ENCODE measurements around the gene RCSD1. TPM values are rescaled to one million over a fixed set of nuclear protein-coding genes. Genes with fewer than 3 reads are reported as not detected.

Gene RCSD1
- polyA plus RNA-seq, 3 donors, result 116 to 218 (median 216) TPM

GRCh38 chr1:167663002-167663772, 33.2 kb downstream of the RCSD1 start:
- H4K20me1 ChIP-seq (ENCODE audit: insufficient read depth, low read length), result peaks cover 100% of the 10 kb centered on the region
- H3K4me3 Mint-ChIP-seq, result no peak overlapping the region
- H3K9me3 ChIP-seq (replicated peaks in 1 of 2; ENCODE audit: control insufficient read depth in 1 of 2, insufficient read depth in 1 of 2, low read length in 2 of 2), result no peaks in the 10 kb centered on the region
- H3K4me3 ChIP-seq (replicated peaks in 1 of 3; ENCODE audit: low read depth in 2 of 3, low read length in 3 of 3), result no peak overlapping the region
- no peak overlapping the region for H3K9ac ChIP-seq (ENCODE audit: insufficient read depth, low read length, poor library complexity, severe bottlenecking)
- H2AFZ ChIP-seq (ENCODE audit: insufficient read depth, low read depth, low read length, poor library complexity, severe bottlenecking), result no peak overlapping the region
- H3K36me3 ChIP-seq (replicated peaks in 1 of 2; ENCODE audit: control insufficient read depth in 1 of 2, insufficient read depth in 2 of 2, low read length in 2 of 2), result peaks cover 37 to 84% of the 10 kb centered on the region in 2 donors
- H3K79me2 ChIP-seq (ENCODE audit: insufficient read depth, low read length), result peaks cover 100% of the 10 kb centered on the region
- peaks cover 43 to 60% of the 10 kb centered on the region in 2 donors for H3K4me1 ChIP-seq (ENCODE audit: control insufficient read depth in 1 of 2, insufficient read depth in 2 of 2, low read length in 2 of 2)
- intact Hi-C loops (cut with micrococcal nuclease), result no loop called here
- H3K4me1 Mint-ChIP-seq, result peaks cover 85% of the 10 kb centered on the region
- peak overlapping the region in 6 of 7 donors; percentile 3 to 85 (median 64) for H3K27ac Mint-ChIP-seq
- peaks cover 65 to 80% of the 10 kb centered on the region in 2 donors for H3K36me3 Mint-ChIP-seq
- TF ChIP-seq CTCF (IDR thresholded peaks at IDR 0.05), result no peak
- H3K27ac ChIP-seq (ENCODE audit: low read depth in 1 of 2, low read length in 2 of 2), result peak overlapping the region in 1 of 2 donors; percentile 54
- no peak overlapping the region for H3K4me2 ChIP-seq (replicated peaks; ENCODE audit: extremely low read depth, low read length, poor library complexity, severe bottlenecking)
- DNase-seq, result peak in 1 of 3 donors; percentile 29
- peaks cover 0 to 1% (median 0%) of the 10 kb centered on the region in 7 donors for H3K9me3 Mint-ChIP-seq
- no peaks in the 10 kb centered on the region for H3K27me3 ChIP-seq (ENCODE audit: control insufficient read depth in 2 of 2, insufficient read depth in 2 of 2, low read length in 2 of 2)
- no peaks in the 10 kb centered on the region for H3K27me3 Mint-ChIP-seq (ENCODE audit: low read depth in 3 of 3)
- 74% methylated on average over 6 of the region's 8 CpGs for WGBS (ENCODE audit: insufficient coverage)

GRCh38 chr1:167665469-167665868, 35.4 kb downstream of the RCSD1 start:
- peak overlapping the region in 1 of 7 donors; percentile 75 for H3K27ac Mint-ChIP-seq
- H3K9me3 ChIP-seq (replicated peaks in 1 of 2; ENCODE audit: control insufficient read depth in 1 of 2, insufficient read depth in 1 of 2, low read length in 2 of 2), result no peaks in the 10 kb centered on the region
- peaks cover 100% of the 10 kb centered on the region for H4K20me1 ChIP-seq (ENCODE audit: insufficient read depth, low read length)
- peaks cover 84% of the 10 kb centered on the region for H3K4me1 Mint-ChIP-seq
- no peak overlapping the region for H3K9ac ChIP-seq (ENCODE audit: insufficient read depth, low read length, poor library complexity, severe bottlenecking)
- H3K36me3 Mint-ChIP-seq, result peaks cover 65 to 74% of the 10 kb centered on the region in 2 donors
- DNase-seq, result no peak
- H3K4me3 Mint-ChIP-seq, result no peak overlapping the region
- no peaks in the 10 kb centered on the region for H3K27me3 Mint-ChIP-seq (ENCODE audit: low read depth in 3 of 3)
- H3K4me3 ChIP-seq (replicated peaks in 1 of 3; ENCODE audit: low read depth in 2 of 3, low read length in 3 of 3), result no peak overlapping the region
- H3K4me1 ChIP-seq (ENCODE audit: control insufficient read depth in 1 of 2, insufficient read depth in 2 of 2, low read length in 2 of 2), result peaks cover 48 to 60% of the 10 kb centered on the region in 2 donors
- H3K27ac ChIP-seq (ENCODE audit: low read depth in 1 of 2, low read length in 2 of 2), result no peak overlapping the region
- intact Hi-C loops (cut with micrococcal nuclease), result no loop called here
- WGBS (ENCODE audit: insufficient coverage), result 100% methylated on average over 1 of the region's 4 CpGs
- TF ChIP-seq CTCF (IDR thresholded peaks at IDR 0.05), result no peak
- no peaks in the 10 kb centered on the region for H3K27me3 ChIP-seq (ENCODE audit: control insufficient read depth in 2 of 2, insufficient read depth in 2 of 2, low read length in 2 of 2)
- peaks cover 100% of the 10 kb centered on the region for H3K79me2 ChIP-seq (ENCODE audit: insufficient read depth, low read length)
- H3K9me3 Mint-ChIP-seq, result no peaks in the 10 kb centered on the region
- no peak overlapping the region for H3K4me2 ChIP-seq (replicated peaks; ENCODE audit: extremely low read depth, low read length, poor library complexity, severe bottlenecking)
- H2AFZ ChIP-seq (ENCODE audit: insufficient read depth, low read depth, low read length, poor library complexity, severe bottlenecking), result no peak overlapping the region
- peaks cover 38 to 86% of the 10 kb centered on the region in 2 donors for H3K36me3 ChIP-seq (replicated peaks in 1 of 2; ENCODE audit: control insufficient read depth in 1 of 2, insufficient read depth in 2 of 2, low read length in 2 of 2)

Data from CD14-positive monocyte (primary cell).